GM19372 (cell line): ENCODE results near the gene BCORL1.

Source experiments
- ATAC-seq: cut with Tn5 transposase; IDR thresholded peaks from one replicate; pipeline ENCODE4 v1.9.1; 2021; ENCODE audit warnings: mild to moderate bottlenecking, low read depth, moderate library complexity; ENCODE audit not compliant: unreplicated experiment

The BCORL1 gene, protein sequence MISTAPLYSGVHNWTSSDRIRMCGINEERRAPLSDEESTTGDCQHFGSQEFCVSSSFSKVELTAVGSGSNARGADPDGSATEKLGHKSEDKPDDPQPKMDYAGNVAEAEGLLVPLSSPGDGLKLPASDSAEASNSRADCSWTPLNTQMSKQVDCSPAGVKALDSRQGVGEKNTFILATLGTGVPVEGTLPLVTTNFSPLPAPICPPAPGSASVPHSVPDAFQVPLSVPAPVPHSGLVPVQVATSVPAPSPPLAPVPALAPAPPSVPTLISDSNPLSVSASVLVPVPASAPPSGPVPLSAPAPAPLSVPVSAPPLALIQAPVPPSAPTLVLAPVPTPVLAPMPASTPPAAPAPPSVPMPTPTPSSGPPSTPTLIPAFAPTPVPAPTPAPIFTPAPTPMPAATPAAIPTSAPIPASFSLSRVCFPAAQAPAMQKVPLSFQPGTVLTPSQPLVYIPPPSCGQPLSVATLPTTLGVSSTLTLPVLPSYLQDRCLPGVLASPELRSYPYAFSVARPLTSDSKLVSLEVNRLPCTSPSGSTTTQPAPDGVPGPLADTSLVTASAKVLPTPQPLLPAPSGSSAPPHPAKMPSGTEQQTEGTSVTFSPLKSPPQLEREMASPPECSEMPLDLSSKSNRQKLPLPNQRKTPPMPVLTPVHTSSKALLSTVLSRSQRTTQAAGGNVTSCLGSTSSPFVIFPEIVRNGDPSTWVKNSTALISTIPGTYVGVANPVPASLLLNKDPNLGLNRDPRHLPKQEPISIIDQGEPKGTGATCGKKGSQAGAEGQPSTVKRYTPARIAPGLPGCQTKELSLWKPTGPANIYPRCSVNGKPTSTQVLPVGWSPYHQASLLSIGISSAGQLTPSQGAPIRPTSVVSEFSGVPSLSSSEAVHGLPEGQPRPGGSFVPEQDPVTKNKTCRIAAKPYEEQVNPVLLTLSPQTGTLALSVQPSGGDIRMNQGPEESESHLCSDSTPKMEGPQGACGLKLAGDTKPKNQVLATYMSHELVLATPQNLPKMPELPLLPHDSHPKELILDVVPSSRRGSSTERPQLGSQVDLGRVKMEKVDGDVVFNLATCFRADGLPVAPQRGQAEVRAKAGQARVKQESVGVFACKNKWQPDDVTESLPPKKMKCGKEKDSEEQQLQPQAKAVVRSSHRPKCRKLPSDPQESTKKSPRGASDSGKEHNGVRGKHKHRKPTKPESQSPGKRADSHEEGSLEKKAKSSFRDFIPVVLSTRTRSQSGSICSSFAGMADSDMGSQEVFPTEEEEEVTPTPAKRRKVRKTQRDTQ (N-terminal part only)

DNA sequence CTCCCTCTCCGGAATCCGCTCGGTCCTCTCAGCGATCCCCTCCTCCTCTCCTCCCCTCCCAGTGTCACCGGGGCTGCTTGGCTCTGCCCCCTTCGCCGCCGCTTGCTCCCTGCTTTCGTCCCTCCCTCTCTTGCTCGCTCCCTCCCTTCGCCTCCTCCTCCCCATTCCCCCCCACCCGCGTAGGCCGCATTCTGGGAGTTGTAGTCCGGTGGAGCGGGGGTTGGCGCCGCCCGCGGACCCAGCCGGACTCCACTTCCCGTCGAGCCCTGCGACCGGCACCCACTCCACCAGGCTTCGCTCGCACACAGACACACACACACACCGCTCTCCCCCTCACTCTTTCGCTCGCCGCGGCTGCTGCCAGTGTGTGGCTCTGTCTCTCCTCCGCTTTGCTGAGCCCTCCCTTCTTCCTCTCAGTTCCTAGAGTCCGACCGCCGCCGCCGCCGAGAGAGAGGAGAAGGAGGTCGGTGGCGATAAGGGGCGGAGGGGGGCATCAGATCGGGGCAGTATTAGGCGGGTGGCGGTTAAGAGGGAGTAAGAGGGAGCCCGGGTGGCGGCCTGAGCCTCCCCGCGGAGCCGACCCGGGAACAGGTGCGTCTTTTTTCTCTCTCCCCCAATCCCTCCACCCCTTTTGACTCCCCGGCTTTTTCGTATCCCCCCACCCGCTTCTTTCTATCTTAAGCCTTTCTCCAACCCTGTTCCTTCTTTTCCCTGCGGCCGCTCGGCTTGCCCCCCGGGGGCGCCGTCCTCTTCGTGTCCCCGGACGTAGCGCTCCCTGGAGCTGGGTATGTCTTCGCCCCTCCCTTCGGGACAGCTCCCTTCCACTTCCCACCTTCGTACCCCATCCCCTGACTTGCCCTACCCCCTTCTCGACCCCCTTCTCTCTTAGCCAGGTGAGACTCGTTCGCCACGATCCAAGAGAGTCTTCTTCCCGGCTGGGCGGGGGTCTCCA is at the start of gene BCORL1:
BCORL1 (plus strand) TSS at position 336 of the 952 bp plus-strand sequence. CDS start 22,597 bp downstream, outside the sequence.
- ATAC-seq = peak; percentile 84

DNA sequence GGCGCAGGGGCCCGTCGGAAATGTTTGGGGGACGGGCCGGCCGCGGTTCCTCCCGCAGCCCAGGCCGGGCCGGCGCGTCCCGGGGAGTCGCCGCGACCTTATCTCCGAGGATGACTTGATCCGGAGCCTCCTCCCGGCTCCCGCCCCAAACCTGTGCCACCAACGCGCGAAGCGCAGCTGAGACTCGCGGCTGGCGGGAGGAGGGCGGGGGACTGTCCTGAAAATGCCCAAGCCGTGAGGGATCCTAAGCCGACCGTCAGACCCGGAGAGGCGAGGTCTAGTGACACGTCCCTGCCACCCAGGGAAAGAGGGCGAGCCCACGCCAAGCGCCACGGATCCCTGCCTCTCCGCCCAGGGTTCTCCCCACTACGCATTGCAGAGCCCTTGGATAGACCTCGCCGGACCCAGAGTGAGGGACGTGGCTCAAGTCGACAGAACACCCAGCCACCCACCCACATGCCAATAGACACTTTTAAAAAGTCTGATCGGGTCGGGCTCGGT is 49.6 kb upstream of the BCORL1 start:
- ATAC-seq = peak; percentile 5

DNA sequence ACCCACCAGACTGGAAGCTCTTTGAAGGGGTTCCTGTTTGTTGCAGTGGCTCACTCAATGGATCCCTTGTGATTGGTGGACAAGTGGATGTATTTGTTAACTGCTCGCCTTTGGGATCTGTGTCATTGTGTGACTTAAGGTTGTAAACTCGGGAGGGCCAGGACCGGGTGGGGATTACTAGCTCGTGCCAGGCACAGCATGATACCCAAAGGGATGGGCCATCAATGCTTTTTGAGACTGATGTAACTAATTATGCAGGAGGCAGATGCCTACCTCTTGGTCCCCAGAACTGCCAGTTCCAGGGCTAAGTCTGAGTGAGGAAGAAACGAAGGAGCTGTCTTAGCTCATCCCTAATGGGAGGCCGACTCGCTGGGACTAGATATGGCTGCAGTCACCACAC is 48.7 kb upstream of the BCORL1 start:
- no peak for ATAC-seq

DNA sequence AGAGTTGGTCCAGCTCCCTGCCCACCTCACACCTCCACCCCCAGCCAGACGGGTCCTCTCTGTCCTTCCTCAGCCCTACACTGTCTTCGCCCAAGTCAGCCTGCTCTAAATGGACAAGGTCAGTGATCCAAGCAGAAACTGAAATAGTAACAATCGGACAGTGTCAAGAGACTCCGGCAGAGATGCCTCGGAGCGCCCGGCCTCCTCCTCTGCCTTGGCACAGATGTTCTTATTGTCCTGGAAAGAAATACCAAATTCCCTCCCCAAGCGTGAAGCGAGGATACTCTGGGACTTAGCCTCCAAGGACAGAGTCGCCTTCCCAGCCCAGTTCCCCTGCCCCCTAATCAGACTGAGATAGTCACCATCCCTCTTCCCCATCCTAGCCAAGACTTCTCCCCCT is 48.0 kb upstream of the BCORL1 start:
- no peak for ATAC-seq

DNA sequence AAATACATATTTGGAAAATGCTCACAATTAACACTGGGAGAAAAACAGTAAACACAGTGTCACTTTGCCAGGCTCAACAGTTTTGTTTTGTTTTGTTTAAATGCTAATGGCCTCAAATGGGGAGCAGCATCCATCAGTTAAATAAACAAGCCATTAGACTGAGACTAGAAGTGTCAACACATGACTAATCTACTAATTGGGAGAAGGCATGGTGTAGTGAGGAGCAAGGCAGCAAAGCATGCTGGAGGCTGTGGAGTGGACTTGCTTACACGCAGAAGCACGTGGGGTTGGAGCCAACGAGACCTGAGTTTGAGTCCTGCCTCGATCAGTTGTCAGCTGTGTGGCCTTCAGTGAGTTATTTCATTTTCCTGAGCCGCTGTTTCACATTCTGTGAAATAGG is 47.5 kb upstream of the BCORL1 start:
- no peak for ATAC-seq

DNA sequence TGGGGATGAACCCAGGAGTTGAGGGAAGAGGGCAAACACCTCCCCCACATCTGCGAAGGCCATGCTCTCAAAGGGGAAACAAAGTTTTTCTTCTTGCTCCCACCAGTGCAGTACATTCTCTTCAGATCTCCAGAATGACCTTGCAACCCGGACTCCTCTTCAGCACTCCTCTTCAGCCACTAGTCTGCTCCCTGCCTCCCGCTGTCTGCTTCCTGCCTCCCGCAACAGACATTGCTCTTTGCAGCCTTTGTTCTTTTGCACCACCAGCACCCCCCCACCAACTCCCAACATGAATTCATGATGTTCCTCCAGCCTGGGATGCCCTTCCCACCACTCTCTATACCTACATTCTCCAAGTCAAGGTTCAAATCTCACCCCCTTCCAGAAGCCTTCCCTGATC is 44.4 kb upstream of the BCORL1 start:
- ATAC-seq = no peak

DNA sequence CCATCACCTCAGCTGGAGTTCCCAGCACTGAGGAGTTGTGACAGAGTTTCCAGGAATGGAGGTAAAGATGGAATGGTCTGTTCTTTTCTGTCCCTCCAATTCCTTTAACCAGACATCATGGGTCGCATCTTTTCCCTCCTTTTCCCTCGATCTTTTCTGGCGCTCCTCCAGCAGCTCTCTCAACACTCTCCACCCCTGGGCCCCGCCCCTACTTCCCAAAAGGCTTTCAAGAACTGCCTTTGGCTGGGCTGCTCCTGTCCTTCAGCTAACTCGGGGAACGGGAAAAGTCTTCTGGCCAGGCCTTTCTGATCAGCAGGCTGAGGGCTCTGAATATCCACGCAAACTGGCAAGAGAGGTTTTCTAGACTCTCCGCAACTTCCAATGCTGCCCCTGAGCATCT is 42.4 kb upstream of the BCORL1 start:
- no peak for ATAC-seq

DNA sequence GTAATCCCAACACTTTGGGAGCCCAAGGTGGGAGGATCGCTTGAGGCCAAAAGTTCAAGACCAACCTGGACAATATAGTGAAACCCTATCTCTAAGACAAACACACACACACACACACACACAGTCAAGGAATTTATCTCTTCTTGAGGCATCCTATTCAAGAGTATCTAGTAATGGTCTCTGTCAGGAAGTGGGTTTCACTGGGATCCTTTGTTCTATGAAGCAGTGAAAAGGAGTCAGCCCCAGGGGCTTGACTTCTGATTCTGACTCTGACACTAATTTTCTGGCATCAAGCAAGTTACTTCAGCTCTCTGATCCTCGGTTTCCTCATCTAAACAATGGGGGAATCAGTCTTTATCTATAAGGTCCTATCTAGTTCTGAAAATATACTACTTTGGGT is 41.7 kb upstream of the BCORL1 start:
- no peak for ATAC-seq

DNA sequence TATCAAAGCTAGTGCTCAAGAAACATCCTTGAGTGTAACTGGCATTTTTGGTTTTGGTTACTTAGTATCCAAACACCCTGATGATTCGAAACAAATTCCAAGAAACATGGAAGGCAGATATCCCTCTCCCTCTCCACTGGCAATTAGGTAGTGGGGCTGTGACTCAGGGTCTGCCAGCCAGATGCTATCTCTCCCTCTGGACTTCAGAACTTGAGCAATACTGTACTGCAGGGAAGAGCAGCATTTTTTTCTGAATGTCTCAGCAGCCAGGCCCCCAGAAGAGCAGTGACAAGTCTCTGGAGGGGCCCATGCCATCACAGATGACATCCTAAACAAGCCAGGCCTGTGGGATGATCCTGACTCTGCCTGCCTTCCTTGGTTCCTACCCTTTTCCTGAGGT is 37.3 kb upstream of the BCORL1 start:
- ATAC-seq = no peak

DNA sequence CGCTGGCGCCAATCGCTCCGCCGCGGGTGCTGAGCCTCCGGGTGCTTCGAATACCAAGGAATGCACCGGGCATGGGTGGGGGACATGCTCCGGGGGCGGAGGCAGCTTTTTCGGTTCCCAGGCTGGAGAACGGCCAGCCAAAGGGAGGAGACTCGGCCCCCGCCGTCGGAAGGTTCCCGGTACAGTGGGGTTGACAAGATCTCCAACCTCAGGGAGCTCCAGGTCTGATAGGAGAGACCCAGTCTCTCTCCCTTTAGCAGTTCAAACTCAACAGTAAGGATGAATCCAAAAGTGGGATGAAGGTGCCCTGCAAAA is 29.1 kb upstream of the BCORL1 start:
- no peak for ATAC-seq

DNA sequence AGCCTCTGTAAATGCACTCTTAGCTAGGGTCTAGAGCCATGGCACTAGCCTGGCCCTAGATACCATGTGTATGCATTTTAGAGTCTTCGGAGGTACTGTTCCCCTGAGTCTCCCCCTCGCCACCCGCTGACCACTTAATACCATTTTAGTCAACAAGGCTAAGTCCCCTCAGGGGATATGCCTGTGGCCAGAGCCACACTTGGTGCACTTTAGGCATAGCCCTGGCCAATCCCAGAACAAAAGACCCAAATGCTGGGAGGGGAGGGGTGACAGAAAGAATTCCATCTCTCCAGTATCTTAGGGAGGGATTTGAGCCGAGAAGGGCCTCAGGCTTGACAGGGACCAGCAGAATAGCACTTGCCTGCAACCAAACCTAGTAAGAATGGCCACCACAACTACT is 28.6 kb upstream of the BCORL1 start:
- no peak for ATAC-seq

DNA sequence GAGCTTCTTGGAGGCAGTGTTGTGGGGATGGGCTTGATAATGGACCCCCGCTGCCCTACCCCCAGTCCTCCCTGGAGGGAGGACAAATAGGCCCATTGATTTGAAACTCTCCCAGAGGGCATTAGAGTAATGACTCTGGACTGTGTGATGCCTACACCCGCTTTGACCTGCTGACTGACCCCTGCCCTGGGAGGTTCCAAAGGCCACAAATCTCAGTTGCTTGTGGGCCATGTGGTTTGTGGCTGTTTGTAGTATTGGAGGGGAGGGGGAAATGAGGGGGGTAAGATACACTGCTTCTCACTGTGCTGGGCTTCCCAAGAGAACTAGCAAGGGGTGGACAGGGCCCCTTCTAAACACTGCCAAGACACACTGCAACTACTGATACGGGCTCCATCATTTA is 27.6 kb upstream of the BCORL1 start:
- ATAC-seq = no peak

DNA sequence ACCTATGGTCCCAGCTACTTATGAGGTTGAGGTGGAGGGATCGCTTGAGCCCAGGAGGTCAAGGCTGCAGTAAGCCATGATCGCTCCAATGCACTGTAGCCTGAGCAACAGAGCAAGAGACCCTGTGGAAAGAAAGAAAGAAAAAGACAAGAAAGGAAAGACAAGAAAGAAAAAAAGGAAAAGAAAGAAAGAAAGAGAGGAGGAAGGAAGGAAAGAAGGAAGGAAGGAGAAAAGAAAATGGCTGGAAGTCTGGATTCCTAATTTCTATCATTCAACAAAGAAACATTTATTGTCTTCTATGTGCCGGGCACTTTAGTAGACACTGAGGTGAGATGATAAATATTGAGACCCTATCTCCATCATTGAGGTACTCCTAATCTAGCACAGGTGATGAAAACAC is 26.8 kb upstream of the BCORL1 start:
- ATAC-seq = no peak

DNA sequence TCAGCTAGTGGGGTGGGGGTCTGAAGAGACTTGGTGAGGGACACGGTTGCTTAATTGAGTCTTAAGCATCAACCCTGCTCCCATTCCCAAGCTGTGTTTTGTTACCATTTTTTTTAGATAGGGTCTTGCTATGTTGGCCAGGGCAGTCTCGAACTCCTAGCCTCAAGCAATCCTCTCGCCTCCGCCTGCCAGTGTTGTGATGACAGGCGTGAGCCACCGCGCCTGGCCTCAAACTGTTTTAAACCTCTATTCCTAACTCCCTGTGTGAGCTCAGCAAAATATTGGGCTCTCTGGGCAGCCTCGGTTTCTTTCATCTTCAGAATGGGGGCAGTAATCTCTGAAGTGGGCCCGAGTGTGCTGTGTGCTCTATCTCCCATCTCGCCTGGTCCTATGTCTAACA is 26.3 kb upstream of the BCORL1 start:
- no peak for ATAC-seq

DNA sequence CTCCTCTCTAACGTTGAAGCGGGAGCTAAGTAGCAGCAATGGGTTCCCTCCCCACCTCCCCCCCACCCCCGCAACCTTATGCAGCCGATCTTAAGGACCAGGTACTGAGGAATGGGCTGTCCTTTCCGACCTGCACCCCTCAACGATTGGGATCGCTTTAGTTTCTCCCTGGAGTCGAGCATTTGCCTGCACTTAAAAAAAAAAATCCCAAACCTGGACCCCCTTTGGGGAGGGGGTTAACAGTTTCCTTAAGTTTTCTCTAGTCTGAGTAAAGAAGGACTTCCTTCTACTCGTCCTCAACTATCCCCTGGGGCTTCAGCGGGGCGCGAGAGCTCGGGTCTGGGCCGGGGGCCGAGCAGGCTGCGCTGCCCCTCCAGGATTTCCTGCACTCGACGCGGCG is 25.7 kb upstream of the BCORL1 start:
- no peak for ATAC-seq

DNA sequence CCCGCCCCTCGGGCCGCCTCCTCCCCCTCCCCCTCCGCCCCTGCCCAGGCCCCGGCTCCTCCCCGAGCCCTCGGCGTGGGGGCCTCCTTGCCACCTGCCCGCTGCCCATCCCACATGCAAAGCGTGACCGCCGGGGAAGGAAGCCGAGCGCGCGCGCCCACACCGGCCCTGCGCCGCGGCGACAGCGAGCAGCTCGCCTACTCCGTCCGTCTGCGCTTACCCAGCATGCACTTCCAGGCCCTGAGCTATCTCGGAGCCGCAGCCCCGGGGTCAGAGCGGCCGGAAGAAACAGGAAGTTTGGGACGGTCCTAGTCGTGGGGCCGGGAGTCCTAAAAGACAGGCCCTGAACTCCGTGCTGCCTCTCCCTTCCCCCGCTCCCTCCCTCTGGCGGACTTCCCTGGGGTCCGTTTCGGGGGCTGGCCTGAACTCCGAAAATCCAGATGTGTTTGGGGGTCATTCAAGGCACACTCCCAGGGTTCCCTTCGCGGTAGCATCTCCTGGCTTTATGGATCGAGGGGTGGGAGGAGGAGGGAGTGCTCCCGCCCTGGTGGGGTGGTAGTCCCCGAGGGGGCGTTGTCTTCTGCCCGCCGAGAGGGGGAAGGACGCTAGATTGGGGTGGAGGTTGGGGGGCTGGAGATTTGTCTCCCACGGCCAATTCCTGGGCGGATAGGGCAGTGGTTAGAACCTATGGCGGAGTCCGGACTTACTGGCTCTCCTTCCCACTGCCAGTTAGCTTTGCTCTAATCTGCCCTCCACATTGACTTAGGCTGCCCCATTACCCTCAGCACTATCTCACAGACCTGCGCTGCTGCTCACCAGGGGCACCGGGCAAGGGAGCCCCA is 25.0 kb upstream of the BCORL1 start:
- ATAC-seq = peak; percentile 73

DNA sequence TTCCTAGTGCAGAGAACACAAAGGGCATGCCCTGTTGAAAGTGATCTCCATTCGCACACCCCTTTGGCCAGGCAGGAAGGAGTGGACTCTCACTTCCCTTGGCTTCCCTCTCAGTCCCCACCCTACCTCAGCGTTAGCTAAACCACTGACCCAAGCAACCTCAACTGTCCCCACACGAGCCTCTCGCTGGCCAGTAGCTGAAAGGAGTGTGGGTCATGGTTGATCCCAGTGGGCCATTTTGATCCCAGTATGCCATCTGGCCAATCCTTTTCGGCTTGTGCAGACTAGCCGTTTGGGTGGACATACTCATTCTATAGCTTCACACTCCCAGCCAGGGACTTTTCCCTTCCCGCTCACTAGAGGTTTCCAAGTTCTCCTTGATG is 24.4 kb upstream of the BCORL1 start:
- ATAC-seq = no peak

DNA sequence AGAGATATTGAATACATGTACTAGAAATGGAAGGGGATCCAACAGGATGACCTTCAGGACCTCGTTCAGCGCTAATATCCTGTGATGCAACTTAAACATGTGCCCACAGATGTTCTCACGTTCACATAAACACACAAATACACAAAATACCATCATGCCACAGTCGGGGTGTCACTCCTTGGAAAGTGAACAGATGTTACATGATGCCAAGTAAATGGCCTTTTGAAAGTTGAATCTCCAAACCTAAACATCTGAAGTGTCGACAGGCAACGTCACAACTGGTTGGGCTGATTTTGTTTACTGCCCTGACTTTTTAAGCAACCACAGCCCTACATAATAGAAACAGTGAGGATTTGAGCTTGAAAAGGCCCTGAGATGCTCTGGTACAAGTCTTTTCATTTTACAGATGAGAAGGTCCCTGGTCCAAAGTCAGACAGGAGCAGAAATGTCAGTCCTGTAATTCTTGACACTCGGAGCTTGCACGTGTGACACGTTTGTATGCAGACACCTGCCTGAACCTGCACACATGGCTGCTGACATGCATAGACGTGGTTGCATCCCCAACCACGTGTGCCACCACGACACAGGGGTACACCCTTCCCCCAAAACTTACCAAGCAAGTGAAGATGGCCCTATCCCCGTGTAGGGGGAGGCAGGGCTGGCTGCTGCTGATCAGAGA is 23.5 kb upstream of the BCORL1 start:
- no peak for ATAC-seq
